Middle frontal gyrus (tissue), 1 donor: ENCODE measurements around the gene GATA5.

ENCODE experiments used
- DNase-seq: peaks from one replicate; pipeline ENCODE4 v3.0.0-alpha.2; 2015; ENCODE audit warnings: low spot score; ENCODE audit errors: extremely low spot score

The GATA5 gene

DNA sequence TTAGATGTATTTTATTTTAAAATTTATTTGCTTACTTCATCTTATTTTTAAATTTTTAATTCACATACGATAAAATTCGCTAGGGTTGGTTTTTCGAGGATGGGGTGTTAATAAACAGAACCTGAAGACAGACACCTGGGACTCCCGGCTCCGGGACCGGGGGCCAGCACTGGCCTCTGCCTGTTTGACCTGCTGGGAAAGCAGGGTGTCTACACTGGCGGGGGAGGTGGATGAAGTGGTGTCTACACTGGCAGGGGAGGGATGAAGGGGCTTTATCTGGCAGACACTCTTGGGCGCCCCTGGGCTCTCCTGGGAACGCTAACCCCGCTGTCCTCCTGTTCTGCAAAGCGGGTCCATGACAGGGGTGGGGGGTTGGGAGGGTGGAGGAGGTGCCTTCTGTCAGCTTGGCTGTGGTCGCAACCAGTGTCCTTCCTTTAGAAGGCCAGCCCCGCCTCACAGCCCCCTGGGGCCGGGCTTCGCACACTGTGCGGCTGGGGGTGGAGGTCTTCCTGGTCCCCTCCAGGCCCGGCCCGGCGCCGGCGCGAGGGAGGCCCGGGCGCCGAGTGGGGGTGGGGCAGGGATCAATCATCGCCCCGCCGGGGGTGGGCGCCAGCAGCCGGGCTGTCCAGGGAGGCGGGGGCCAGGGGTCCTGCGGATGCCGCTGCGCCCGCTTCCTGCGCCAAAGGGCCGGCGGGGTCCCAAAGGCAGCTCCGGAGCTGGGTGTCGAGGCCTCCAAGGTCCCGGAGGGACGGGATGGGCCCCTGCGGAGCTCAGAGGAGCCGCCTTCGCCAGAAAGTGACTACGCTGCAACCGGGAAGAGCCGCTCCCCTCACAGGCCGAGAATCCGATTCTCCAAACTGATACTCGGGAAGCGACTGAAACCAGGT is 1.8 kb downstream of the GATA5 start:
- DNase-seq = no peak

DNA sequence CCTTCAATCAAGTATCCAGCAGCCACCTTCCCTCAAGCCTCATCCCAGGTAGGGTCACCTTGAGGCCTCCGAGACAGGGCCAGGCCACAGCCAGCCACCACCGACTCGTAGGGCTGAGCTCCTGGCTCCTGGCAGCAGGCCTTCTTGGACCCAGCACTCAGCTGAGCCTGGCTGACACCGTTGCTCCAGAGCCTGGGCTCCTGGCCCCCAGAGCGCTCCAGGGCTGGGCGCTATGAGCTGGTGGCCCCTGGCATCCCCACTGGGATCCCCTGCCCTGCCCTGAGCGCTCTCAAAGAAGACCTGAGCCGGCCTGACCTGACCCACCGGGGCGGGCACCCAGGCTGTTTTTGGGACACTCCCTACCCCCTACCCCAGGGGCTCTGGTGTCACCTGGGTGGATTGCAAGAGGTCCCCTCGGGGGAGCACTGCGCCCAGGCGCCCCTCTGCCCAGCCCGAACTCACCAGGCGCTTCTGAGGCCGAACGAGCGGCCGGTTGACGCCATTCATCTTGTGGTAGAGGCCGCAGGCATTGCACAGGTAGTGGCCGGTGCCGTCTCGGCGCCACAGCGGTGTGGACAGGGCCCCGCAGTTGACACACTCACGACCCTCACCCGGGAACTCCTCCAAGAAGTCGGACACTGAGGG is 2.7 kb downstream of the GATA5 start:
- no peak for DNase-seq

DNA sequence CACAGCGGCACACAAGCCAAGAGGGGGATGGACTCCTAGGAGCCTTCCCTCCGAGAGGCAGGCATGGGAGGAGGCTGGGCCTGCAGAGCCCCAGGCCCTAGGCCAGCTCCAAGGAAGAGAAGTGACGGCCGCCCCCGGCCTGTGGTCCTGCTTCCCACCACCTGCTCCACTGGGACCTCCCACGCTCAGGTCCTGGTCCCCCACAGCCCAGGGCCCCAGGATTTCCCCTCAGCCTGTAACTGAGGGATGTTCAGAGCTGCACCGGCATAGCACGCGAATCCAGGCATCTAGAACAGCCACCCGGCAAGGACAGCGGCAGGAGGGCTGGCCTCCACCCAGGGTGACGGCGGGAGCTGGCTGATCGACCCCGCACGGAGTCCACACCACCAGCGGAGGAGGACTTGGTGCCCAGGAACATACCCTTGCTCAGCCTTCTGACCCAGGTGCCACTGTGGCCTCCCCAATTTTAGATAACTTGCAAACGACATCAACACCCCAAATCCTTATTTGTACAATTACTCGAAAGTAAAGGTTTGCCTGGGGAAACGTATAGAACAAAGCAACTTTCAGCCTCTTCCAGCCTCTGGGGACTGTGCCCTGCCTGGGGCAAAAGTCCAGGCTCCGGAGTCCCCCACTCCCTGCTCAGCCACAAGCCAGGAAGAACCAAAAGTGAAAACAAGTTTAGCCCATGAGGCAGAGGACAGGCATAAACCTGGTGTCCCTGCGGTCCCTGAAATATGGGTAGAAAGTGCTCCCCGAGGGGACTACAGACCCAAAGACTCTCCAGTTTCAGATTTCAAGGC is 3.5 kb downstream of the GATA5 start:
- DNase-seq = no peak

DNA sequence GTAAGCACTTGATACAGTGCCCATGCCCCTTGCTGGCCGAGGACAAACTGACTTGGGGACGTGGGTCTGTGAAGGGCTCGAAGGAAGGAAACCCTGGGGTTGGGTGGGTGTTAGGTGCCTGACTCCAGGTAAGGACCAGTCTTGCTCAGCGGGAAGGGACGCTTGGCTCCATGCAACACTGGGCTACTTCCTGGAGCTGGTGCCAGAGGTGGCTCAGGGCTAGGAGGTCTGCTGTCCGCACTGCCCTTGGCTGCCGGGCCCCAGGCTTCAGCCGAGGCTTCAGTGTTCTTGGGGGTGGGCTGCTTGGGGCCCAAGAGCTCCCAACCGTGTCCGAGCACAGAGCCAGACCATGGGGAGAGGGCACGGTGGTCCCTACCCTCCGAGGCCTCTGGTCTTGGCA is 5.3 kb downstream of the GATA5 start:
- no peak for DNase-seq

DNA sequence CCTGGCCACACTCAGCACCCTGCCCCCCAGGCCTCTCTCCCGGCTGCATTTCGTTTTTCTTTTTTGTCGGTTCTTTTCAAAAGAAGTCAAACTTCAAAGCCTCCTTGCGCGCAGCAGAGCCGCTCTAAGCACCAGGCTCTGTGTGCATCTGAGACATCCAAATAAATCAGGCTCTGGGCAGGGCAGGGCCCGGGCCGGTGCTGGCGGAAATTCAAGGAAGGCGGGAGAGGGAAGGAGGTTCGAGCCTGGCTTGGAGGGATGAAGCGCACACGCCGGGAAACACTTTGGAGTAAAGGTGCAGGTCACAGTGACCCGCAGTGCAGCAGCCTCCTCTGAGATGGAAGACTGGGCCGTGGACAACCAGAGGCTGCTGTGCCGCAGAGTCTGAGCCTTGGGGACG is 5.8 kb downstream of the GATA5 start:
- no peak for DNase-seq

DNA sequence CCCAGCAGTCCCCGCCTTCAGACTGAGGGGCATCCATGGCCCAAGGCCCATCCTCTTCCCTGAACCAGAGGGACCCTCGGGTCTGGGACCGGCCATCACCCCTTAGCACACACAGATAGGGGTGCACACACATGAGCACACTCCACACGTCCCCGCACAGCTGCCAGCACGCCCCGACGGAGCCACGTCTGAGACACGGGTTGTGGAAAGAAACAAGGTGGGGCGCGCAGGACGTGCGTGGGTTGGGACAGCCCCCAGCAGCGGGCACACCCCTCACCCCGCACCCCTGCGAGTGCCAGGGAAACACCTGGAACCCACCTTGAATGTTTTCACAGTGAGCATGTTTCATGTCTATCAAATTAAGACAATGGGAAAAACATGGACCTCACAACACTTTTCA is 6.4 kb downstream of the GATA5 start:
- DNase-seq = no peak

DNA sequence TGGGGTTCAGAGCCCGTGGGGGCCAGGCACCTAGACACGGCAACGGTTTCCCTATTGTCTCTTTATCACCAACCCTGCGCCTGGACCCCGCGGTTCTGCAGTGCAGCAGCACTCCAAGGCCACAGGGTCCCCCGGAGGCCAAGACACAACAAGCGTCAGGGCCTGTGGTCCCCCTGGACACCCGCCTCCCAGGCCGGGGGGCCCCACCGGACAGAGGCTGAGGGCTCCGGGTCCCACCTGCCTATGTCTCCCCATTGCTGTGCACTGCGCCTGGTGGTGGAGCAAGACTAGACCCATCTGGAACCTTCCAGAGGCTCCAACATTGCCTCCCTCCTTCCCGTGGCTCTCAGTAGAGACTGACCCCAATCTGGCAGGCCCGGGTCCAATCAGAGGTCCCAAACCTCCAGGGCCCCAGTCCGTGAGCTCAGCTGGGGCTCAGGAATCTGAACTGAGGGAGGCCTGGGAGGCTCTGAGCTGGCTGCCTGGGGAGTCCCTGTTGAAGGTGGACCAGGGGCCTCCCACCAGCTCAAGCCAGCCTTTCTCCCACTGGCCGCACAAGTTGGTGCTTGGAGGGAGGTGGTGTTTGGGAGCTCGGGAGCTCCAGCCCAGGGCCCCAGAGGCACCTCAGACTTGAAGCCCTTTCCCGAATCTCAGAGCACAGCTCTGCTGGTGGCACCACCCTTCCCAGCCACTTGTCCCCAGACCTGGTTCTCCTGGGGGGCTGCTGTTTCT is 8.8 kb downstream of the GATA5 start:
- no peak for DNase-seq

DNA sequence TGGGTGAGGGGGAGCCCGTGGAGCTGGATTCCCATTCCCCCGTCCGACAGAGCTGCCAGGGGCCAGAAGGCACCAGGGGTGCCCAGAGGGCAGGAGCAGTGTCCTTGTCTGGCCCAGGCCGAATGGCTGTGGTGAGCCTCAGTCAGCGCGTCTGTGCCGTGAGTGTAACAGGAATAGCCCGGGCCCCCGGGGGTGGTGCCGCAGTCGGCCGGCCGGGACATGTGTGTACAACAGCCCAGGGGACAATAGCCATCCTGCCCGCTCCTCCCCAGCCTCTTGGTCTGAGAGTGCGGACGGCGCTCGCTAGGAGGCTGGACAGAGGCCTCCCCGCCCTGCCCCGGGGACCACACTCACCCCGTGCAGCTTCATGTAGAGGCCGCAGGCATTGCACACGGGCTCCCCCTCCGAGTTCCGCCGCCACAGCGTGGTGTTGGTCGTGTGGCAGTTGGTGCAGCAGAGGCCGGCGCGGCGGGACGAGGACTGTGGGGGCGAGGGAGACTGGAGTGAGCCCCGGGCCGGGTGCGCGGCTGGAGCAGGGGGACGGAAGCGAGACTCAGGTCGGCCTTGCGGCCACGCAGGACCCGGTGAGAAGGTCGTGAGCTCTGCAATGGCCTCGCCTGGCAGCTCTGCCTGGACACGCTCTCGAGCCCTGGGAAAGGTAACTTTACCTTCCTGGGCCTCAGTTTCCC is 9.6 kb downstream of the GATA5 start:
- DNase-seq = no peak

DNA sequence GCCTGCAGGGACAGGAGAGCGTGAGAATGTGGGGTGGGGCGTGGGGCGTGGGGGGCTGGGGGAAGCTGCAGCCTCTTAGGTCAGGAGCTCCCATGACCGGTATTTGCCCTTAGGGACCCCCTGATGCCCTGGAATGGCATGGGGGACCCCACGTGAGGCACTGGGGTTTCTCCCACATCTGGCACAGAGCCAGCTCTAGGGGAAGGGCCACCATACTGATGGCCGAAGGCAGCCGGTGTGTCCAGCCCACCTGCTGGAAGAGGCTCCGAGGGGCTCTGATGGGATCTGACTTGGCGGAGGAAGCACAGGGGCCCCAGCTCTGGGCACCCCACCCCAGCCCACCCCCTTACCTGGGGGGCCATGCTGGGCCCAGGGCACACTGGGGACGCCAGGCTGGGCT is 10.8 kb downstream of the GATA5 start:
- no peak for DNase-seq

DNA sequence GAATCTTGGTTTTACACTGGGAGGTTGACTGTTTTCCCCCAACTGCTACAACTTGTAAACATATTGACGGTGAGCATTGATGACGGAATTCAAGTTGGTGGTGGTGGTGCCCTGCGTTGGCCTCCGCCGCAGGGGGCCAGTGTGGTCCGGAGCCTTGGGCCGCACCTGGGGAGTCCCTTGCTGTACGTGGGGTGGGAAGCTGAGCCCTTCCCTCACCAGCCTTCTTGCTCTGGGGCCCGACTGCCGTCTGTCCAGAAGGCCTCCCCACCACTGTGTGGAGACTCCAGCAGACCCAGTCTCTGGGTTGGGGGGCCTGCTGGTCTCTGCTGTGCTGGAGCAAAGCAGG is 11.4 kb downstream of the GATA5 start:
- no peak for DNase-seq

DNA sequence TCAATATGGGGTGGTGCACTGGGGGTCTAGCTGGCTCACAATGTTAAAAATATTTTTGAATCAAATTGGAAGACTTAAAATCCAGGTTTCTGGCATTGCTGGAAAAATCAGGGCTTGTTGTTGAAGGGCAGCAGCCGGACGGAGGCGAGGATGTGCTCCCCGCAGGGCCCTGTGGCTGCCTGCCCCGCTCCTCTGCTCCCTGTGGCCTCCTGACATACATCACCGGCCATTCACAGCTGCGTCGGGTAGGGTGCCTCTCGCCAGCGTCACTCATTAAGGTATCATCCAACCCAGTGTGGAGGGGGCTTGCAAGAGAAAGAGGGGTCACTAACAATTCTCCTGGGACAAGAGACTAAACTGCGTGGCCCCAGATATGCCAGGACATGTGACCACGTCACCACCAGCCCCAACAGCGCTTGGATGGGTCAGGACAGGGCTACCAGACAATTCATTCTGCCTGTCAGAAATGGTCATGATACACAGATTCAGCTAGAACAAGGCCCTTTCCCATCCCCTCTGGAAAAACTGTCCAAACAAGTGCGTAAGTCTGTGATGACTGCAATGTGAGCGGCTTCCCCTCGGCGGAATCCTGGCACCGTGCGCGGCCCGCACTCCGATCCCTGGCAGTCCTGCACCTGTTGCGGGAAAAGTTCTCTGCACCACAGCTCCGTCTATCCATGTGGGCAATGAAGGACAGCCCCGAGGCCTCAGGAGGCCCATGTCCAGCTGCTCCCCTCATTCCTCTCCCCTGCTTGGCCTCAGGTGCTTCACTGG is 12.0 kb downstream of the GATA5 start:
- no peak for DNase-seq

DNA sequence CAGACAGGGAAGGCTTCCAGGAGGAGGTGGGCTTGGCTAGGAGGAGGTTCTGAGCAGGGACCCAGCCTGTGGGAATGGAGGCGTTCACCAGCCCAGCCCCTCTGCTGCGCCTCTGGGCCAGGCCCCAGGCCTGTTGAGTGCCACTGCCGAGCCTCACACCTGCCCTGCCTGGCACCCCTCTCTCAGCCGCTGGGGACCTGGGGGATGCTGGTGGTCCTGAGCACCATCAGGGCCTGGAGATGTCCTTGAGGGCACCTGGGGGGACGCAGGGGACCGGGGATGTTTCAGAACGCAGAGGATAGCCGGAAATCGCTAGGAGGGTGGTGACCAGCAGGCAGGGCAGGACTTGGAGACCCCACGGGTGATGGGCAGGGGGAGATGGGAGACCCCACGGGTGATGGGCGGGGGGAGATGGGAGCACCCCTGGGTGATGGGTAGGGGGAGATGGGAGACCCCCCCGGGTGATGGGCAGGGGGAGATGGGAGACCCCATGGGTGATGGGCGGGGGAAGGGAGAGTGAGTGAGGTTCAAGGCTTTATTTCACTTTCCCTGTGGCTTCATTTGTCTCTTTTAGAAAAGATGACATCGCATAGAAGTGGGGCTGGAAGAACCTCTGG is 12.7 kb downstream of the GATA5 start:
- DNase-seq = no peak

DNA sequence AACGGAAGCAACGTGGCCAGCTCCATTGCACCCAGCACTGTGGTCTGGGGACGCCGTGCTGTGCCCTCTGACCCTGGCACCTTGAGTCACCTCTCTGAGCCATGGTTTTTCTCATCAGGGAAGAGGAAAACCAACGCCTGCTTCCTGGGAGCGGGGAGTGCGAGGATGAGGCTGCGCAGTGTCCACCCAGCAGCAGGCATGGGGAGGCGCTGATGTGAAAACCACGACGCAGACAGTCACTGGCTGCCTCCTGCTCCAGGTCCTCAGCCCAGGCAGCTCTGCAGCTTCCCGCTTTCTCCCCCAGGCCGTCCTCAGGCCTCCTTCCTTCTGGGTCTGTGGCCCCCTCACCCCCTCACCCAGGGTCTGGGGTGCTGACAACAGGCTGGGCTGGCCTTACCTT is 14.0 kb downstream of the GATA5 start:
- DNase-seq = no peak

DNA sequence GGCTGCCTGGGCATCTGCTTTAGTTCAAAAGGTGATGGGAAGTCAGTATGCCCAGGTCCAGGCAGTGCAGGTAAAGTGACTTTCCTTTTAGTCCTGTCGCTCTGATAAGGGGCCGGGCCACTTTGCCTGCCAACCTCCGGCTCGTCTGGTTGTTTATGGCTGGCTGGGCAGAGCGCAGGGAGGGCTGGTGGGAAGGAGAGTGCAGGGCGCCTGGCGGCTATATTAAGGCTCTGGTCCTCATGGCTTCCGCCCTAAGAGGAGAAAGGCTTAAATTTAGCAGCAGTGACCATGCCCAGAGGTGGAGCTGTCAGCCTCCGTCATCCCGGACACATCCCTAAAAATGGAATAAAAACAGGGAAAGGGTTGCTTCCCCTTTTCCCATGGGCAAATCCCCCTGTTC is 14.6 kb downstream of the GATA5 start:
- no peak for DNase-seq

DNA sequence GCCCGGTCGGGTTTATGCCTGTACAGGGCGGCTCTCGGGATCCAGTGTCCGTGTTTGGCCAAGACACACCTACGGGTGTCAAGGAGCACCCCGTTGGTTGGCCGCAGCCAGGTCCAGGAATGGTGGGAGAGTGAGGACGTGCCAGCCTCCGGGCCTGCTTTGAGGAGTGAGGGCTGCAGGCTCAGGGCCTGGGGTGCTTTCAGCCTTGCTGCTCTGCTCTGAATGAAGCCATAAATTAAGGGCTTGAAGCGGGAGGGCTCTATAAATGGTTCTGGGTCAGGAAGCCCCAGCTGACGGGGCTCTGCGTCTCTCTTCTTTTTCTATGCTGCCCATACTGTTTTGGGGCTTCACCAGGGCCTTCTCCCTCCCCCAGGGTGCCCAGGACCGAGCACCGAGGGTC is 15.1 kb downstream of the GATA5 start:
- DNase-seq = no peak

DNA sequence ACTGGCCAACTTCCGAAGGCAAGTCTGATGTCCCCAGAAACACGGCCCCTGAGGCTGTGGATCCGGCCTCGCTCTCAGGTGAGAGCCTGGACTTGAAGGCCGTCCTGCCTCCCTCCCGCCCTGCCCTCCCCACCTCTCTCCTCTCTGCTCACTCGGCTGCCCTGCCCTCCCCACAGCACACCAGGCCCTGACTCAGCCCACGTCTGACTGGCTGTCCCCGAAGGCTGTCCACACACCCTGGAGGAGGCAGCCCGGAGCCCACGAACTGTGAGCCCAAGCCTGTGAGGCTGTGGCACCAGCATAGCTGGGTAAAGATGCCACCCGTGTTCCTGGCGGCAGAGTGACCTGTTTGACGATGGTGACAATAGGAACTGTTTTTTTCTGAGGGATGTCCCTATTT is 16.3 kb downstream of the GATA5 start:
- DNase-seq = no peak

DNA sequence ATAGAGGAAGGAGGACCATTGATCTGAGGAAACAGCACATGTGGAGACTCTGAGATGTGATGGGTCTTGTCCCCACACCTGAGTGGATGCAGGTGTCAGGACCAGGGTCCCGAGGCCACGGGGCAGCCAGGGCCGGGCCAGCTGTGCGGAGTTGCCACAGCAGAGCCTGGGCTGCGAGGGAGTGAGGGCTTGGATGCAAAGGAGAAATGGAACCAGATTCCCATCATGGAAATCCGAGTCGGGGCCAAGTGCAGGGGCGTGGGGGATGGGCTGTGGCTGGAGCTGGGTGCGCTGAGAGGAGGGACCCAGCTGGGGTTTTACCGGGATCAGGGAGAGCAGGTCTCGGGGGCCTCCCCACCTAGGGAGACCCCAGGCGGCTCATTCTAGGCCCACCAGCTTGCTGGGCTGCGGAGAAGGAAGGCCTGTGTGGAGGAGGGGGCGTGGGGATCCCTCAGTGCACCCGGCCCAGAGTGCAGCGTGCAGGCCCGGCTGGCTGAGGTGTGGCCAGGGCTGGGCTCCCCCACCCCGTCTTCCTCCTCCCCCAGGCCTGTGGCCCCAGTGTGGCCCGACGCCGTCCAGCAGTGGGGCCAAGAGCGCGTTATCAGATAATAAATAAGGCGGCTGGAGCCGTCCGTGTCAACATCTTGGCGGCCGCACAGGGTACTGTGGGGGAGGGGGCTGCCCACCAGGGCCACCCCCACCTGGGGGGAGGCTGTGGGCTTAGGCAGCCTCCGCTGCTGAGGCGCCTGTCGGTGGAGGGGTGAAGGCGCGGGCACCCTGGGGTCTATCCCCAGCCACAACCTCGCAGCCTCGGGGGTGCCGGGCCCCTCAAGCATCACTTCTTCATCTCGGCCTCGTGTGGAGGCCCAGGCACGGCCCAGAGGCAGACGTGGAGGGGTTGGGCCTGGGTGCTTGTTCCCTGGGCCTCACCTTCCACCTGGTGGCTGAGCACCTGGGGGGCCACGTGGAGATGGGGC is 17.2 kb downstream of the GATA5 start:
- DNase-seq = no peak

DNA sequence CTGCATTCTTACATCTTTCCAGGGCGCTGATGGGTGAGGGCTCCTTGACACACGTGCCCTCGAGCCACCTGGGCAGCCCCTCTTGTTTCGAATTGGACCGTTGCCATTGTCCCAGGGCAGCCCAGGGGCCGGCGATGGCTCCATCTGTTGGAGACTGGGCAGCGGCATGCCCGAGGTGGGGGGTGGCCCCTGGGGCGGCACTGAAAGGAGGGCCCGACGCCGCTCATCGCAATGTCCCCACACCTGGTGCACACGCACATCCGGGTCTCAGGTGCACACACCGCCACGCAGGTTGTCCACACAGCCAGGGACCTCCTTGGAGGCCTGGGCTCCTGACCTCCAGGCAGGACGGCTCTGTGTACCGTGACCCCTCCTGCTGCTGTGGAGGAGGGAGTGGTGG is 18.0 kb downstream of the GATA5 start:
- no peak for DNase-seq

DNA sequence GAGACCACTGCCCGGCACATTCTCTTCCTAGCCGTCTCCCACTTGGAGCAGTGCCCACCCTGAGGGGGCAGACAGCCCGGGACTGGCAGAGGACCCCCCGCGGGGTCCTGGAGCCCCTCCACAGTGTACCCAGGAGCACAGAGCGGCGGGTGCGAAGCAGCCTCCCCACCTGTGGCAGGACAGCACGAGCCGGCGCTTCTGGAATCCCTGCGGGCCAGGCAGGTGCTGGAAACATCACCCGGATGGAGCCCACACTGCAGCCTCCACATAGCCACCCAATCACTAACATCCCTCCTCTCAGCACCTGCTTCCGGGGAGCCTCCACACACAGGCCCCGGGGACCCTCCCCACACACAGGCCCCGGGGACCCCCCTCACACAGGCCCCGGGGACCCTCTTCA is 18.7 kb downstream of the GATA5 start:
- DNase-seq = no peak
